Activated T-helper 1 cell treated with anti-CD3 and anti-CD28 coated beads, Interleukin-2, amount 50 U/mL, for 16 hours (primary cell): ENCODE results near the gene UBR4.

Source experiments
- DNase-seq, 2 donors: peaks; one replicate each; pipeline ENCODE4 v3.0.0-alpha.2; 2020; ENCODE audit warnings: low read depth in 1 of 2, low spot score in 1 of 2

The UBR4 gene

GRCh38 chr1:19073311-19074186 lies 136.5 kb downstream of the UBR4 start:
- DNase-seq: no peak

- no peak for DNase-seq
These were observed 137.6 kb downstream of the UBR4 start for GRCh38 chr1:19072285-19072981.

- DNase-seq: no peak
These were observed 138.3 kb downstream of the UBR4 start for GRCh38 chr1:19071674-19072281.

- DNase-seq: no peak
These were observed 139.0 kb downstream of the UBR4 start for GRCh38 chr1:19070891-19071621.

DNA sequence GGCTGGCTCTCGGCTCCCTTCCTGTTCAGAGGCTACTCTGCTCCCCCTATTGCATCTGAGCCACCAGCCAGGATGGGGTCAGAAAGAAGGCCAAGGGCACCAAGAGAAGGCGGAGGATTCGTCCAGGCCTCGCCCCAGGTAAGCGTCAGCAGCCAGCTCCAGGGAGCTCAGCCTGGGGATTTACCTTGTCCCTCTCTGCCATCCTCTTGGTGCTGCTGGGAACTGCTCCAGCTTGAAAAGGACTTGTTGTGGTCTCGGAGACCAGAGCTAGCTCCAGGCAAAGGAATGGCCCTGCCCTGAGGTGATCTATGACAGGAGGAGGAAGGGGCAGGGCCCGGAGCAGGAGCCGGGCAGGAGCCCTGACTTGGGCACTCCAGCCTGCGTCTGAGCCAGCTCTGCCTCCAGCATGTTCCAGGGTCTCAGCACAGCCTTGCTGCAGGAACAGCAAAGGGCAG lies 139.8 kb downstream of the UBR4 start:
- DNase-seq: no peak

DNA sequence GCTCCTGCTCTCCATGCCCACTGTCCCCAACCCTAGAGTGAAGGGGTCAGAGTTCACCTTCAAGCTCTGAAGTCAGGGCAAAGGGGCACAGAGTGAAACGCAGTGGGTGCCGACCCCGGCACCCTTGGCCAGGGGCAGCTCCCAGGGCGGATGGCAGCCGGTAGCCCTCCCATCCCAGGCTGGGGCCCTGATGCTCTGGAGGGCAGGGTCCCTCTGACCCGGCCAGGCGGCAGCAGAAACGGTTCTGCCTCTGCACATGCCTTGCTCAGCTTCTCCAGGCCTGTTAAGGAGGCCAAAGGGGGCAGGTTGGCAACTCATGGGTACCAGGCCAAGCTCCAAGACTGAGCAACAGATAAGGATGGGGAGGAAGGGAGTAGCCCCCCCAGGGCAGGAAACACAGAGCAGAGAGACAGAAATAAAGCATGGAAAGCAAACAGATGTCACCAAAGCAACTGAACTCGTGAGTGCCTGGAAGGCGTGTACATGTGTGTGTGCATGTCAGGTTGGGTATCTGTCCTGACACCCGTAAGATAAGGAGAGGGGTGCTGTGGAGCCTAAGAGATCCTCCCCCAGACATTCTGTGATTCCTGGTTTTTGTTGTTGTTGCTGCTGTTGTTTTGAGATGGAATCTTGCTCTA lies 141.3 kb downstream of the UBR4 start:
- no peak for DNase-seq

GRCh38 chr1:19067912-19068638 lies 142.0 kb downstream of the UBR4 start:
- no peak for DNase-seq

DNA sequence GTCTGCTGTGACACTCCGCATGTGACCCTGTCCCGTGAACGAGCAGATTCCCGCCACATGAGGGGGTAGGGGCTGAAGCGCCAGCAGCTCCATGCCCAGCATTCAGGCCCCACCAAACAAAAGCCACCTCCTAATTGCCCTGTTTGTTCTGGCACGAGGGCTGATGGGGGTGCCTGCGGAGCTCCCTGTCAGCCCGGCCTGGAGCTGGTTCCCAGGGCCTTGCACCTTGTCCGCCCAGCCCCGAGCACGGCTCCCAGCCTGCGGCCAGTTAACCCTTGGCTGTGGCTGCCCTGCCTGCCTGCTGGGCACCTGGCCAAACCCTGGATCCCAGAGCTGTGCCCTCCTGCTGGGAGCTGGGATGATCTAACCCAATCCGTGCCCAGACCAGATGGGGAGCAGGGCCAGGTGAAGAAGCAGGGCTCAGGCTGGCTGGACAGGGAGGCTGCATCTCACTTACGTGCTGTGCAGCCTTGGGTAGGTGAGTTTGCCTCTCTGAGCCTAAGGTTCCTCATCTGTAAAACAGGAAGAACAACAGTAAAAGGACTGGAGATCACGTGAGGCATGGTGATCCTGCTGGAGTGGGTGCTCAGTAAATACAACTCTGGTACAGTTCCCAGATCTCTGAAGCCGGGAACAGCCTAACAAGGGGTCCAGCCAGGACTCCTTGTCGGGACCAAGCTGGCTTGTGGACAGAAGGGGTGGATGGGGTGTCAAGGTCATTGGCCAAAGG lies 142.7 kb downstream of the UBR4 start:
- no peak for DNase-seq

DNA sequence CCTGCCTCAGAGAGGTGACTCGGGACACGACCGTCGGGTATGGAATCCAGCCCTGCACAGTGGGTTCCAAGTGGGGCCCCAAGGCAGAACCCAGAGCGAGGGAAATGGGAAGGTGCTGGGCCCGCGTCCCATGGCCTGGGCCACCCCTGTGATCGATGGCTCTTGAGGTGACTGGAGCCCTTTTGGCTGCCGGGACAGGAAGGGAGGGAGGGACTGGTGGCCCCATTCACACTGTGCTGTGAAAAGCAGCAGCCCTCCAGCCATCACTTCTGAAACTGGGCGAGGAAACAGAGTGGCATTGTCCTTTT lies 143.2 kb downstream of the UBR4 start:
- no peak for DNase-seq

DNA sequence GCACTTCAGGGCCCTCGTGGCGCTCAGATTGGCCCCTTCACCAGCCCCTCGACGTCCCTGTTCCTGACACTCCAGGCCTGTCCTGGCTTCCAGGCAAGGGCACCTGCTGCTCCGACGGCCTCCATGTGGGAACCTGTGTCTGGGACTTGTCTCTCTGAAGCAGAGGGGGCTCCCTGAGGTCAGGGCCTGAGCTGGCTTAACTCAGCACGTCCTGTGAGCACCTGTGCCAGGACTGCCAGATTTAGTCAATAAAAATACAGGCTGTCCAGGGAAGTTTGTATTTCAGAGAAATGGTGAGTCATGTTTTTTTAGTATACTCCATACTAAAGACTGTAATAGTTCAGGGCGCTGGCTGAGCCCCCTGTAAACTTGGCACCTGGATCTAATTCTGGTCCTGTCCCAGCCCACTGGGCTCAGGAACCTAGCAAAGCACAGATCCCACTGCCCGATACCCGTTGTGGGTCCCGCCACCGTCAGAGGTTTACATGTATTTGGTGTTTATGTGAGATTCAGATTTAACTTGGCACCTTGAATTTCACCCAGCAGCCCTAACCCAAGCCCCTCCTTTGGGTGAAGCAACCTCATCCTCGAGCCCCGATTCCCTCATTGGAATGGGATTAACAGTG lies 143.7 kb downstream of the UBR4 start:
- no peak for DNase-seq

DNA sequence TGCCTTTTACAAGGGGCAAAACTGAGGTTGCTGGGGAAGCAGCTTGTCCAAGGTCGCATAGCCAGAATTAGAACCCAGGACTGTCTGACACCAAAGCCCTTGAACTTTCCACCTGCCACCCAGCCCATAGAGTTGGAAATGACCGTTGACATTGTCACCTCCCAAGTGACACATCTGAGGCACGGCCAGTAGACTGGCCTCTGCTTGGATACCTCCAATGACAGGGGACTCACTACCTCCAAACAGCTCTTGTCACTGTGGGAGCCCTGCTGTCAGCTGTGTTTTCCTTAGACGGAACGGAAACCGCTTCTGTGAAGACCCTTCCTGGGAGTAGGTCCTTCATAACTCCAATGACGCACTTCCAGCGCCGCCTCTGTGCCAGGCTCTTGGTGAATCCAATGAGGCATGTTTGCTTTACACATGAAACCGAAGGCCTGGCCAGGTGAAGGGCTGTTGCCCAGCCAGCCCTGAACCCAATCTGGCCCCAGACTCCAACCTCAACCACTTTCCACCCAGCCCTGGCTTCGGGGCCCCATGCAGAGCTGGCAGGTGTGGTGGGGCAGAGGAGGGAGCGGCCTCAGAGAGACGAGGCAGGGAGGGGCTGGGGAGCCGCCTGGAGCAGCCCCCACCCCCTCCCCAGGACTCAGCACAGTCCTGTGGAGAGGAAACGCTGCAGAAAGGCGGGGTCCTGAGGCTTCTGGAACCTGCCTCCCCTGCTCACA lies 144.4 kb downstream of the UBR4 start:
- DNase-seq: no peak

DNA sequence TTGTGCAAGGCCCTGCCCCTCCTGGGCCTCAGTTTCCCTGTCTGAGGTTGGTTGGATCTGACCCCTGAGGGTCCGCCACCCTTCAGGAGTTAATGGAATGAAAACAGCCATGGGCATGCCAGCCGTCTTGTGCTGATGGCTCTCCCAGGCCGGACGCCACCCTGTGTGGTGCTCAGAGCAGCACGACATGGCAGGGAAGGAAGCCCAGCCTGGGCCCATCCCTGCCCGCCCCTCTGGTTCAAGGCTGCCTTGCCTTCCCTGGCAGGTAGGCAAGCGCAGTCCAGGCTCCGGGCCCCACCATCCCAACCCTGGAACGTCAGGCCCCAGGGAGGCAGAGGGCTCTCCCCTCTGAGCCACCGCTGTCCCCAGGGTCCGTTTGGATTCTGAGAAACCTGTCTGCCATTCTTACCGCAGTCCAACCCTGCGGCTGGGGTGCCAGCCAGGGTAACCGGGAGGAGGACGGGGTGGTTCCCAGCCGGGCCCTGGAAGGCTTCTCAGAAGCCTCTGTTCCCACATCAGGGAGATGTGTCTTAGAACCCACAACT lies 145.1 kb downstream of the UBR4 start:
- no peak for DNase-seq

DNA sequence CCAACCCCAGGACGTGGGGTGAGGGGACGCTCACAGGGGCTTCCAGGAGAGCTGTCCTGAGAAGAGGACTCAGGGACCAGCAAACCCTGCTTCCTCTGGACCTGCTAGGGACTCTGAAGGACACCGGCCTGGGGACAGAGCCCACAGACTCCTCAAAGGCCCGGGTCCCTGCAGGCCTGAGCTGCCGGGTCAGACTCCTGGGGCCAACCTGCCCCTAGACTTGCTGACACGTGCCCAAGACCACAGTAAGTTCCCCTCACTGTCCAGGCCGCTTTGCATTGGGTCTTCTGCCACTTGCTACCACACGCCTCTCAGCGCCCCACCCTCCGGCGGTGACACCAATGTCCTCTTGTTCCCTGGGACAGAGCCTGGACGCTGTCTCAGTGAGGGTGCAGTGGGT lies 146.9 kb downstream of the UBR4 start:
- no peak for DNase-seq

GRCh38 chr1:19062258-19063029 lies 147.6 kb downstream of the UBR4 start:
- no peak for DNase-seq

- no peak for DNase-seq
These were observed 148.3 kb downstream of the UBR4 start for GRCh38 chr1:19061798-19062197.

- DNase-seq: no peak
These were observed 148.7 kb downstream of the UBR4 start for GRCh38 chr1:19061343-19061742.

DNA sequence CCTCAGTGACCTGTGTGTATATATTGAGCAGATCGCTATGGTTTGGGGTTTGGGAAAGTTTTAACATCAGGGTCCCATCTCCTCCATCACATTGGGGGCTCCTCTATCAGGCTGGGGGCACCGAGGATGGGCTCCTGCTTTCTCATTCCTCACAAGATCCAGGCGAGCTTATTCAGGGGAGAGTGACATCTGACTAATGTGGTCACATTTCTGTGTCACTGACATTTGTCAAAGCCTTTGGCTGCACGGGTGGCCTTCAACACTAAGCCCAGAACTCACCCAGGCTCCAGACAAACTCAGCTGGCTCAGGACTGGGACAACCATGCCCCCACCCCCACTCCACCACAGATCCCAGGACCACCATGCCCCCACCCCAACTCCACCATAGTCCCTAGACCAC lies 150.3 kb downstream of the UBR4 start:
- no peak for DNase-seq

GRCh38 chr1:19058476-19058797 lies 151.6 kb downstream of the UBR4 start:
- no peak for DNase-seq
